HG03378 (cell line): ENCODE results near the gene PGM3.

Source experiments
- ATAC-seq: cut with Tn5 transposase; IDR thresholded peaks from one replicate; pipeline ENCODE4 v1.9.1; 2021; ENCODE audit warnings: mild to moderate bottlenecking, moderate library complexity; ENCODE audit not compliant: unreplicated experiment

Gene PGM3

DNA sequence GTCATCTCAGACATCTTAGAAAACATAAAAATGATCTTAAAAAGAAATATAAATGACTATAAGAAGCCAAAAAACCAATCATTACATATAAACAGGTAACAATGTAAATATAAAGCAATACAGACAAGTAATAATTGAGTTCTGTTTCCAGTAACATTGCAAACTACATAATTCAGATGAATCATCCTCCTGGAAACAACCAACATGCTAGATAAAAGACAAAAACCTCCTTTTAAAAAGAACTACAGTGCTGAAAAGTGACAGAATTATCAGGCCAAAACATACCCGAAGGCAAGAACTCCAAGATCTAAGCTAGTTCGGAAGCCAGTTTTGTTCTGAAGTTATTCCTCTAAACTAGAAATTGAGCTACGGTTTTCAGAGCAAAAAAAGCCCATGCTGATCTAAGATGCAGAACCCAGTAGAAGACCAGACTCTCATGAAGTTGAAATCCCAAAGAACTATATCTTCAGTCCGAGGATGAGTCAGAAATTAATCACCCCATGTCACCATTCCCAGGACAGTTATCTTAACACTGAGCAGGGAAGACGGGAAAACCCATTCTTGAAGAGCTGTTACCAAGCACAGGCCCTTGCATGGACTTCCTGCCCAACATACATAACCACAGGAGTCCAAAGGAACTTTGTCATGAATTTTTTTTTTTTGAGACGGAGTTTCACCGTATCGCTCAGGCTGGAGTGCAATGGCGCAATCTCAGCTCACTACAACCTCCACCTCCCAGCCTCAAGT lies 9.8 kb downstream of the PGM3 start:
- ATAC-seq, result no peak

DNA sequence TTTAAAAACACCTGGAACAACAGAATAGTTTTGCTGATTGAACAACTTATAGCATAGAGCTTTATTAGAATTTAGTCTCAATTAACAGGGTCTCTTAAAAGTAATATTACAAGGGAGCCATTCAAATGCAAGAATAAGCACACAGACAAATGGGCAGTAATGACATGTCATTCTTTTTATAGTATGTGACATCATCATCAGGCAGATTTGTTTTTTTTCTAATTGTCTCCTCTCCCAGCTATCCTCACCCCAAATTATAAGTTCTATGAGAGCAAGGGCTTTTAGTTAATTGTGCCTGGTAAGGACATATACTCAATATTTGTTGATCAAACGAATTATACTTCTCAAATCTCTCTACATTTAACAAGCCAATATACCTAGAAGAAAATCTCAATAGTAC lies 11.0 kb downstream of the PGM3 start:
- ATAC-seq, result no peak

DNA sequence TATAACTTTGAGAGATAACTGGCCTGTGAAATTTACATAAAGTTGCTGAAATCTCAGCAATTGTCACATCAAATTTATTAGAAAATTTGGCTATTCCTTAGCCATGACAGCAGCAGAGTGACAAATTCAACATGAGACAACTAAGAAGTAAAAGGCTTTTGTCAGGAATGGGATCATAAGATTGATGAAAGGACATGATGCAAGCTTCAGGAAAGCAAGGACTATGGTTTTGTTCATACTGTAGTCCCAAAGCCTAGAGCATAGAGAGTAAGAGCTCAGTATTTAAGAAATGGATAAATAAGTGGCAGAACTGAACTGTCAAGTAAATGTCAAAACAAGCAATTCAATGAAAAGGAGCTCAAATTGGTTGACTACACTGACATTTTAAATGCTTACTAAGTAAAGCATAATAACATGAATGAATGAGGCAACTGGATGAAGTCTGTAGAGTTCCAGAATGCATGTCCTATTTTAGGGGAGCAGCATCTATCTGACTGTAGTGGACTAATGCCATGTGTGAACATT lies 12.6 kb downstream of the PGM3 start:
- ATAC-seq, result no peak

DNA sequence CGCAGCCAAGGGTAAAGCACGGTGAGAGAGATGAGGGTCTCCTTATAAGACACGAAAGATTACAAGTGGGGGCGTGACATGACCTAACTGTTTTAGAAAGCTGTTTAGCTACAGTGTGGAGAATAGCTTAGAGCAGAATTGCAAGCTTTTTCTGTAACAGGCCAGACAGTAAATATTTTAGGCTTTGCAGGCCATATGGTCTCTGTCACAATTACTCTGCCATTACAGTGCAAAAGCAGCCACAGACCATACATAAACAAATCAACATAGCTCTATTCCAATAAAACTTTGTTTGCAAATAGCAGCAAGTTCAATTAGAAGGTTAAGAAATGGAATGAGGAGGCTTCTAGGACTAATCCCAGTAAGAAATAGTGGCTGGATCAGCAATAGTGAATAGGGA lies 16.8 kb downstream of the PGM3 start:
- ATAC-seq, result no peak

DNA sequence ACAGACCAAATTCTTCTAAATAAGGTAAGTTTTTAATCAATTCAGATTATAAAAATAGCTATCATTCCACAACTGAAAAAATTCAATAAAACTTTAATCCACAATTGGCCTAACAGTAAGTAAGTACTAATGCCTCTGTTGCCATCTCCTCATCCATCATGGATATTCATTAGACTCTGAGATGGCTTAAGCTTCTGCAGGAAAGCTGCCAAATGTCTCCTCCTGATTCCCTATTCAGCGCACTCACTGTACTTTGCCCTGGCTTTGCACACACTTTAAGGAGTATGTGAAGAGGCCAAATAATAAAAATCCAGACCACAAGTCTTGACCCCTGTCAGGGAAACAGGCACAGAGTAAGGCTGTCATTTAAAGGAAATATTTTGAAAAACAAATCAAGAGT lies 23.6 kb downstream of the PGM3 start:
- no peak for ATAC-seq

DNA sequence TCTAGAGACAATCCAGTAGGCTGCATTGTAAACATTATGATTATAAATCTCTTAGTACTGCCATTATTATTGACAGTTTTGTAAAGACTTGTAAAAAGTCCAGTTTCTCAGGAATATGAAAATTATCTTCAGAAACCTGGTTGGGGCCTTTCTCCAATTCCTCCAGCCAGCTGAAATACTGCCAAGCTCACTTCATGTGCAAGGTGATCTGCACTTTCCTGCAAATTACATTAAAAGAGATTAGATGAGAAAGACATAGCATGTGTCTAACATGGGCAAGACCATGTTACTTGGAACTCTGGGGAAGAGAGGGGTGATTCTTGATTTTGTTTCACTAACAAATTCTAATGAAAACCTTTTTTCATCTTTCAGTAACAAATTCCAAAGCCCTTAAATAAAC lies 24.0 kb downstream of the PGM3 start:
- ATAC-seq, result no peak

DNA sequence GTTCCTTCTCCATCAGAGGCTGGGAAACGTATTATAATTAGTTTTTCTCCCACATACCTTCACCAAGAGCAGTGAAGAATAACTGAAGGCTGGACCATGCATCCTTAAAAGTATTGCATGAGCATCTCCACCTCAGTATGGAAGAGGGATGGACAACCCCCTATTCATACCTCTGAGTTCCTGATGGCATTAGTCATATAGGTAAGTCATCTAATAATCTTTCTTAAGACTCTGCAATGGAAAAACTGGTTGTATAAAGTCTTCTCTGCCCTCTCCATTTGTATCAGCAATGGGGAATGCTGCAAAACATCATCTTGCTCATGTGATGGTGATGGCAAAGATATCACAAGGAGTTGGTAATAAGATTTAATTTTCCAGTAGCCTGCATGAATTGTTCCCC lies 24.5 kb downstream of the PGM3 start:
- ATAC-seq, result no peak

DNA sequence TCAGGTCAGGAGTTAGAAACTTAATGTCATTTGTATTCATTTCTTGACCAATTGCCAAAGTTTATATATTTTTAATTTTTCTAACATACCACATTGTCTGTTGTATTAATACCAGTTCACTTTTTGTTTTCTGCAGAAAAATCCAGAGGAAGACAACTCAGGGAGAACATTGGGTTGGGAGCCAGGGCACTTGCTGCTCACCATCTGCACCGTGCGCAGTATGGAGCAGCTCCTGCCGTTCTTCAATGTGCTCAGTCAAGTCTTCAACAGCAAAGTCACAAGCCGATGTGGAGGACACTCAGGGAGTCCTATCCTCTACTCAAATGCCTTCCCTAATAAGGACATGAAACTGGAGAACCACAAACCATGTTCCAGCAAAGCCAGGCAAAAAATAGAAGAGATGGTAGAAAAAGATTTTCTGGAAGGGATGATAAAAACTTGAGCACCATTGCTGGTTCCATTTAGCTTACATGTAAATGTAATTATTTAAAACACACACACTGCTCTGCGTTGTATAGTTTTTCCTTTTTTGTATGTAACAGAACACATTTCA lies 25.3 kb downstream of the PGM3 start:
- no peak for ATAC-seq

DNA sequence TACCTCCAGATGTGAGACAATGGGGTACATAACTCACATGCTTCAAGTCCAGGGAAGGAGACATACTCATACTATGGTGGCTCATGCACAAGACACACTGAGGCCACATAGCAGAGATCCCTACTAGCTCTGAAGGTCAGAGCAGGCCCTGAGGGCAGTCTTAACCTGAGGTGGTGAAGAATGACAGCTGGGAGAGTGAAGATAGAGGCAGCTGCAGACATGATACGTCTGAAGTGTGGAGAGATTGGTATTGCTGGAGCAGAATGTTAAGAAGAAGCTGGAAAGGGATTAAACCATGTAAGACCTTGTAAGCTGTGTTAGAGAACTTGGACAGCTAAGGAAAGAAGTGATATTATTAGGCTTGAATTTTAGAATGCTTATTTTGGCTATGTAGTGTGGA lies 32.9 kb downstream of the PGM3 start:
- ATAC-seq, result no peak

DNA sequence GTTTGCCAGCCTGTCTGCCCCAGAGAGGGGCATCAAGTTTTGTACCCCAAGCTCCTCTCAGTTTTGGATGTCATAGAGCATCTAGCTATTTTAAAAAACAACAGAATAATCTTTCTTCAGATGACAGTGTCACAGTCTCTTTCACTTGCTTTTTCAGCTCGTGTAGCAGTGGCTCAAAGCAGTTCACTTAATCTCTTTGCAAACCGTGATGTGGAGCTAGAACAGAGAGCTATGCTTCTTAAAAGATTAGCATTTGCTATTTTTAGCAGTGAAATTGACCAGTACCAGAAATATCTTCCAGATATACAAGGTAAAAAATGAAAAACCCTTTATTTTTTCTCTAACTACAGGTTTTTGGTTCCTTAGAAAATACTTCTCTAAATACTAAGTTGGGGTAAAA lies 37.3 kb downstream of the PGM3 start:
- ATAC-seq, result no peak

DNA sequence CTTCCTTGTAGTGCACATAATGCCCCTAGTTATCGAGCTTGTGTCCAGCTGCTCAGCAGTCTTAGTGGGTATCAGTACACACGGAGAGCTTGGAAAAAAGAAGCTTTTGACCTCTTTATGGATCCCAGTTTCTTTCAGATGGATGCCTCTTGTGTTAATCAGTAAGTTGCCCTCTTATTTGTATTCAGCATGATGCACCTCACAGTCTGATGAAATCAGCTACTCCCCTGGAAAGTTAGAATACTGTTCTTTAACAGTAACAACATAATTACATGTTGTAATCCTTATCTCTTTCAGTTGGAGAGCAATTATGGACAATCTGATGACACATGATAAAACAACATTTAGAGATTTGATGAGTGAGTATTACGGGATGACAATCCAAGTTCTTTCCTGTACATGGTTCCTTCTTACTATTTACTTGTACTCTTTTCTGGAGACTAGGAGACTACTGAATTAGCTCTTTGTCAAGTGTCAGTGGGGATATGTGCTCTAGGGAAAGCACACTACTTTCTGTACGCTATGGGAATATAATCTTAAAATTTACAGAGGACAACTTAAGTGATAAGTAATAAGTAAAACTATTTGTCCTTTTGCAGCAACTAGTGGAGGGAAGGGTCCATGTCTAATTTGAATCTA lies 39.1 kb downstream of the PGM3 start:
- no peak for ATAC-seq

DNA sequence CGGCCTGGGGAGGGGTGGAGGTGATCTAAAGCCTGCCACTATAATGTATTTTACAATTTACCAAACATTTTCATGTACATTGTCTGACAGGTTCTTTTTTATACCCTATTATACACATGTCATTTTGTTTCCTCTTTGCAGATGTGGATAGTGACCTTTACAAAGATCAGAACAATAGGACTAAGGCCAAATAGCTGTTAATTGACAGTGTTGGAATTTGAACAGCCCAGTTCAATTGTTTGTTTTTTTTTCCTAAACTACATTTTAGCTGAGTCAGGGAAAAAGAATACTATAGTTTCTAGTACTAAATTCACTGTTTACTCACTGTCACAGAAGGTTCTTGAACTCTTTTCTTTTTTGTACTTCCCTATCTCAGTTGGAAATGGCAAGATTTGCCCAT lies 40.2 kb downstream of the PGM3 start:
- ATAC-seq, result no peak

DNA sequence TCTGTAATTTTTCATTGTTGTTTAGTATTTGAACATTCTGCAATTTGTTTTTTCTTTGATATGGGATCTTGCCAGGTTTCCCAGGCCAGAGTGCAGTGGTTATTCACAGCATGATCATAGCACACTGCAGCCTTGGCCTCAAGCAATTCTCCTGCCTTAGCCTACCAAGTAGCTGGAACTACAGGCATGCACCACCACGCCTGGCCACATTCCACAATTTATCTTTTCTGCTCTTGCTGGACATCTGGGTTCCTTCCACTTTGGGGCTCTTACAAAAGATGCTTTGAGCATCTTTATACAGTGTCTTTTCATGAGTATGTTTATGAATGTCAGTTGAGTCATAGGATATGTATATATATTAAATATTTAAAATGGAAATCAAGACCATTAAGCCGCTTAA lies 42.0 kb downstream of the PGM3 start:
- ATAC-seq, result no peak

DNA sequence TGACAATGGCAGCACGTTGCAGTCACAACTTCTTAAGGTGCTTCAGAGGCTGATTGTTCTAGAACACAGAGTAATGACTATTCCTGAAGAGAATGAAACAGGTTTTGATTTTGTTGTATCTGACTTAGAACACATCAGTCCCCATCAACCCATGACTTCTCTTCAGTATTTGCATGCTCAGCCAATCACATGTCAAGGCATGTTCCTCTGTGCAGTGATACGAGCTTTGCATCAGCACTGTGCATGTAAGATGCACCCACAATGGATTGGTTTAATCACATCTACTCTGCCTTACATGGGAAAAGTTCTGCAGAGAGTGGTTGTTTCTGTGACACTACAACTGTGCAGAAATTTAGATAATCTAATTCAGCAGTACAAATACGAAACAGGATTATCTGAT lies 54.3 kb downstream of the PGM3 start:
- no peak for ATAC-seq

DNA sequence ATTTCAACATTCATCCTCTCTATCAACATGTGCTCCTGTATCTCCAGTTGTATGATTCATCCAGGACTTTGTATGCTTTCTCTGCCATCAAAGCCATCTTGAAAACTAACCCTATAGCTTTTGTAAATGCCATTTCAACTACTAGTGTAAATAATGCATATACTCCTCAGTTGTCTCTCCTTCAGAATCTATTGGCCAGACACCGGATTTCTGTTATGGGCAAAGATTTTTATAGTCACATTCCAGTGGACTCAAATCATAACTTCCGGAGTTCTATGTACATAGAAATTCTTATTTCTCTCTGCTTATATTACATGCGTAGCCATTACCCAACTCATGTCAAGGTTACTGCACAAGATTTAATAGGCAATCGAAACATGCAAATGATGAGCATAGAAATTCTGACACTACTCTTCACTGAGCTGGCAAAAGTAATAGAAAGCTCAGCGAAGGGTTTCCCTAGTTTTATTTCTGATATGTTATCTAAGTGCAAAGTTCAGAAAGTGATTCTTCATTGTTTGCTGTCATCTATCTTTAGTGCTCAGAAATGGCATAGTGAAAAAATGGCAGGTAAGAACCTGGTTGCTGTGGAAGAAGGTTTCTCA lies 54.8 kb downstream of the PGM3 start:
- ATAC-seq, result no peak

DNA sequence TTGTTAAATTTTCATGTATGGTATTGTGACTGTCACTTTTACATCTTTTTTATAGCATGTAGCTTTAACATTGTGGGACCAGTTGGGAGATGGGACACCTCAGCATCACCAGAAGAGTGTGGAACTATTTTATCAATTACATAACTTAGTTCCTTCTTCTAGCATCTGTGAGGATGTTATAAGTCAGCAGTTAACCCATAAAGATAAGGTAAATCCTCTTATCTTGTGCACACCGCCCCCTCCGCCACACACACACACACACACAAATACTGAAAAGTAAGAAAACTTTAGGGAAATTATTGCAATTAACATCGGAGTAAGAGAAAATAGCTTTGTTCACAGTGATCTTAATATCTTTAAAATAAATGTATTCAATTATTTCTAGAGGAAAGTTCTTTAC lies 60.9 kb downstream of the PGM3 start:
- no peak for ATAC-seq

DNA sequence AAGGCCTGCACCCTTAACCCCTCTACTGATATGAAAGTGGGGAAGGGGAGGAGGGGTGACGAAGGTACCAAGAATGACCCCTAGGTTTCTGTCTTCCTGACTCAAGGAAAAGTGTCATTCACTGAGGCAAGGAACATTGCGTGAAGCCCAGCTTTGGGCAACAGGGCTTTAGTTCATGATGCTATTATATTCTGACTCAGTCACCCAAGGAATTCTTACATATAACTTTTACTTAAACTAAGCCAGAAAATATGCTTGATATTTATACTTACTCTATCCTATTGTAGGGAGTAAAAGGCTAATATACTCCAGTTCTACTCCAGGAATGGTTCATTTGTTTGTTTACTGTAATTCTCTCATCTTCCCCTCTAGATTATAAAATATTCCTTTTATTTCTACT lies 65.1 kb downstream of the PGM3 start:
- ATAC-seq, result no peak

DNA sequence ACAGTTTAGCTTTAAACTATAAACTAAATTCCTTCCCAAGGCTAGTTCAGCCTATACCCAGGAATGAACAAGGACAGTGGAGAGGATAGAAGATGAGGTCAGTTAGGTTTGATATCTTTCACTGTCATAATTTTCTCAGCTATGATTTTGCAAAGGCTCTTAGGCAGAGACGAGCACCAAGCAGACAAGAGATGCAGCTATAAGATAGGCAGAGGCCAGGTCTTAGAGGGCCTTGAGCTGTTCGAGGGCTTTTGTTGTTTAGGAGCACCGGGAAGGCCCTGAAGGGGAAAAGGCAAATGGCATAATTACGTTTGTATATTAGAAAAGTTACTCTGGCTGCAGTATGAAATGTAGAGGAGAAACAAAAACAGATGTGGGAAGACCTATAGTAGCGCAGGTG lies 65.8 kb downstream of the PGM3 start:
- ATAC-seq, result no peak

DNA sequence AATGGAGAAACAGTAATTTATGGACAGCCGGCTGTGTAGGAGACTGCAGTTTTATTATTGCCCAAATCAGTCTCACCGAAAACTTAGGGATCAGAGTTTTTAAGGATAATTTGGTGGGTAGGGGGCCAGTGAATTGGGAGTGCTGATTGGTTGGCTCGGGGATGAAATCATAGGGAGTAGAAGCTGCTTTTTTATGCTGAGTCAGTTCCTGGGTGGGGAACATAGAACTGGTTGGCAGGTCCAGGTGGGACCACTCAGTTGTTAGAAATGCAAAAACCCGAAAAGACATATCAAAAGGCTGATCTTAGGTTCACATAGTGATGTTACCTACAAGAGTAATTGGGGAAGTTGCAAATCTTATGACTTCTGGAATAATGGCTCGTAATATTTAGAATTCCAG lies 66.3 kb downstream of the PGM3 start:
- no peak for ATAC-seq

DNA sequence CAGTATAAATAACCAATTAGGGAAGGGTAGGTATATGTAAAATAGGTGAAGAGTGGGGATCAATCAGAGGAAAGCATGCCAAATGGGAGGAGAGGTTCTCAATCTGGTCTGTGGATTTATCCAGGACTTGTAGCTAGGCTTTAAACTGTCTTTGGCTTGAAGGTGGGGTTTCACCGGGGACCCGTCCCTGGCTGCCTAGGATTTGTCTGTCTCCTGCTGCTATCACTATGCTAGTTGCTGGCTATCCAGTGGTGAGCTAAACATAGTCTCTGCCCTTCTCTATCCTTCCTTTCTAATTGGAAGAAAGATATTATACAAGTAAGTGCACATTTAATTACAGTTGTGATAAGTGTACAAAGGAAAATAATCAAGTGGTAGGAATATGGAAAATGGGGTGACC lies 66.8 kb downstream of the PGM3 start:
- ATAC-seq, result no peak

DNA sequence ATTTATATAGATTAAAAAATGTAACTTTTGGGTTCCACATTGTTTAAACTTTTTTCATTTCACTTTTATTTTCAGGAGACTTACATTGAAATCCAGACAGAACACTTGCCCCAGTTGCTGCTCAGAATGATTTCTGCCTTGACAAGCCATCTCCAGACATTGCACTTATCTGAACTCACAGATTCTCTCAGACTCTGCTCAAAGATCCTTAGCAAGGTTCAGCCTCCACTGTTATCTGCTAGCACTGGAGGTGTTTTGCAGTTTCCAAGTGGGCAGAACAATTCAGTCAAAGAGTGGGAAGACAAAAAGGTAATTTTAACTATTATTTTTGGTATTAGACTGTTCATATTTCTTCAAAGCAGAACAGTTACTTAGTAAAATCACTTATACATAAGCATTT lies 67.6 kb downstream of the PGM3 start:
- no peak for ATAC-seq

DNA sequence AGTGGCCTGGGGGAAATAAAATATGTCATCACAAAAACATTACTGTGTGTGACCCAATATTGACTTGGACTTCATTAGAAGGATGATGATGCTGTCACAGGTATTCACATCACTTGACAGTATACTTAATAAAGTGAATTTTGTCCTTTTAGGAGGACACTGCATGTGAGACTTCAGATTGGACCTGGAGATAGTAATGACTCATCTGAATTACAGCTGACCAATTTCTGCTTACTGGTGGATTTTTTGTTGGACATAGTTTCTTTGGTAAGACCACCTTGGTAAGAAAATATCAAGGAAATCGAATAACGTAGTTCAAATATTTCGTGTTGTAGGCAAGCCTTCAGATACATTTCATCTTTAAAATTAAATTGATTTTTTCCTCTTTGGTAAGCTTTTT lies 68.5 kb downstream of the PGM3 start:
- ATAC-seq, result no peak
